ES-I3 (cell line): ENCODE measurements around the gene NMU.
"Not testable (repeated sequence)": the region's sequence is repeated elsewhere in the genome, so short reads cannot be mapped to it uniquely, and the experiment has no call there.

Experiments
- H3K36me3 ChIP-seq: 2 replicates; pipeline ENCODE4 v1.6.1; 2013; ENCODE audit warnings: mild to moderate bottlenecking, low read length, control low read depth, moderate library complexity; ENCODE audit not compliant: insufficient read depth
- H3K4me1 ChIP-seq: 2 replicates; pipeline ENCODE4 v1.6.1; 2013; ENCODE audit warnings: mild to moderate bottlenecking, control low read depth, low read length; ENCODE audit not compliant: insufficient read depth
- H3K9ac ChIP-seq: 2 replicates; pipeline ENCODE4 v1.6.1; 2013; ENCODE audit warnings: low read depth, mild to moderate bottlenecking, low read length, moderate library complexity
- H3K9me3 ChIP-seq: 2 replicates; pipeline ENCODE4 v1.6.1; 2013; ENCODE audit warnings: mild to moderate bottlenecking, low read length, moderate library complexity; ENCODE audit not compliant: control insufficient read depth, insufficient read depth

Gene NMU

DNA sequence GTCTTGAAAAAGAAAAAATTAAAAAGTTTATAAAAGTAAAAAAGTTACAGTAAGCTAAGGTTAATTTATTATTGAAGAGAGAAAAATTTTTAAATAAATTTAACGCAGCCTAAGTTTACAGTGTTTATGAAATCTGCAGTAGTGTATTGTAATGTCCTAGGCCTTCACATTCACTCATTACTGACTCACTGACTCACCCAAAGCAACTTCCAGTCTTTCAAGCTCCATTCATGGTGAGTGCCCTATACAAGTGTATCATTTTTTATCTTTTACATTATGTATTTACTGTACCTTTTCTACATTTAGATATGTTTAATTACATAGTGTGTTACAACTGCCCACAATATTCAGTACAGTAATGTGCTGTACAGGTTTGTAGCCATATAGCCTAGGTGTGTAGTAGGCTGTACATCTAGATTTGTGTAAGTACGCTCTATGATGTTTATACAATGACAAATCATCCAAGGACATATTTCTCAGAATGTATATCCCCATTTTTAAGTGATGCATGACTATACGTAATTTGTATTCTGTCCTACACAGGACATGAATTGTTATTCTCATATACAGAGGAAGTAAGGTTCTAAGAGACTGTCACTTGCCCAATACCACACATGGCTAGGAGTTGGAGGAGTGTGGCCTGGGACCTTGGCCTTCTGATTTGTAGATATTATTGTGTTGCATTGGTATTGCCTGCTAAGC, 24.6 kb downstream of the NMU start:
- H3K36me3 ChIP-seq, result no peaks in the 10 kb centered on the region
- H3K9me3 ChIP-seq, result no peaks in the 10 kb centered on the region
- no peak overlapping the region for H3K9ac ChIP-seq
- H3K4me1 ChIP-seq, result peaks cover 7% of the 10 kb centered on the region; the same call in 1 of the 2 replicates

DNA sequence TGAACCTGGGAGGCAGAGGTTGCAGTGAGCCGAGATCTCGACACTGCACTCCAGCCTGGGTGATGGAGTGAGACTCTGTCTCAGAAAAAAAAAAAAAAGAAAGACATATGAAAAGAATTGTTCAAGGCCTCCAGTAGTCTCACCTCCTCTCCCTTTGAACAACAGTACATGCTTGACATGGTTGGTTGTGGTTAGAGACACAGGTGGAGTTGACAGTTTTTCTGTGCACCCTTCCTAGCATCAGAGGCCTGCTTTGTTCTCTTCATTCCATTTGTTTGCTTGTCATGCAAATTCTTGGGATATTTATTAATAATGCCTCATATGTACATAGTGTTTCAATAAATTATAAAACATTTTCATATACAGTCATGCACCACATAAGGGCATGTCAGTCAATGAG, 25.7 kb downstream of the NMU start:
- Histone ChIP-seq H3K9me3 (no peaks in the 10 kb centered on the region), H3K36me3 (no peaks in the 10 kb centered on the region), H3K4me1 (peaks cover 7% of the 10 kb centered on the region; the same call in 1 of the 2 replicates), H3K9ac (no peak overlapping the region)

DNA sequence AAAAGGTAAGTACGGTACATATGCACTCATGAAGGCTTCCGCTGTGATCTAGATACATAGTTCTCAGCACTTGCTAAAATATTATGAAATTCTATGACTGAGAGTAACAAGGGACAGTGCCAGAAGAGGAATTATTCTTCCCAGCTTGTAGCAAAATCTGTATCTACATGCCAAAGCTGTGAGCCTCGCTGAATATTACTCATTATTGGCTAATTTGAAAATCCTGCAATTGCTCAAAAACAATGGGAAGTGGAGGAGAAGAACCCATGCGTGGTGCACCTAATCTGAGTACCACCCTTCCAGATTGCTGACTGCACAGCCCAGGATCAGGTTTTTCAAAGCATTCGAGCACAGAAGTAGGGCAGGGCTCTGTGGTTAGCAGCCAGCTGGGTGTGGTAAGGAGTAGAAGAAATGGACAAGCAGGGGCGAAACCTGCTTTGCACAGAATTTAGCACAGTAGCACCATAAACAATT, 26.7 kb downstream of the NMU start:
- Histone ChIP-seq H3K36me3 (no peaks in the 10 kb centered on the region), H3K9ac (no peak overlapping the region), H3K4me1 (peaks cover 7% of the 10 kb centered on the region; the same call in 1 of the 2 replicates), H3K9me3 (no peaks in the 10 kb centered on the region)

DNA sequence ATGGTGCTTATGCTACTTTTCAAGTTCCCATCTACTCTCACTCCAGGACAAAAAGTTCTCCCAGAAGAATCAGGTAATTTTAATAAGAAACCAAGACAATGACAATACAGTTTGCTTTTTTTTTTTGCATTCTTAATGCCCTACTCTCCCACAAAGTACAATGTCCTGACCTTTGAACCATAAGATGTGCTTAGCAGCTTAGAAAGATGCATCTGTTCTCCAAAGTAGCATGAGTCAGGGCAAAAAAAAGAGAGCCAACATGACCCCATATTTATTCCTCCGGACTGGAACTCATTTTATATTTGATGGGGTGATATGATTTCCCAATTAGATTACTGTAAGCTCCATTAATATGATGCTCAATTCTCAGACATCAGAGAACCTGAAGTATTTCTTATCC, 27.5 kb downstream of the NMU start:
- Histone ChIP-seq H3K9me3 (no peaks in the 10 kb centered on the region), H3K4me1 (peaks cover 7% of the 10 kb centered on the region; the same call in 1 of the 2 replicates), H3K36me3 (no peaks in the 10 kb centered on the region), H3K9ac (no peak overlapping the region)

DNA sequence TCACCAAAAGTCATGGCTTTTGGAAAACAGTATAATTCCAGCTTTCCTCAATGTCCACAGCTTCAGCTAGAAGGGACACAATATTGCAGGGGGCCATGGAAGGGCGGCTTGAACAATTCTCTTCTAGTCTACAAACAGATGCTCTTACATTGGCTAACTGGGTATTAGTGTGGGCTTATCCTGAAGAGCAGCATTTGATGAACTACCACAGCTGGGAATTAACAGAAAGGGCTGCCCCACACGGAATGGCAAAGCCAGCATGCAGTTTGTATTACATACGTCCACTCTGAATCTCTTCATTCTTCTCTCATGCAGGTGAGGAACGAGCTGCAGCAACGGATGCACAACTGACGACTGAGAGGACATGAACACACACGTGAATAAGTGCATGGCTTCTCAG, 31.1 kb downstream of the NMU start:
- Histone ChIP-seq H3K9me3 (no peaks in the 10 kb centered on the region), H3K9ac (no peak overlapping the region), H3K4me1 (peaks cover 7% of the 10 kb centered on the region; the same call in 1 of the 2 replicates), H3K36me3 (no peaks in the 10 kb centered on the region)

DNA sequence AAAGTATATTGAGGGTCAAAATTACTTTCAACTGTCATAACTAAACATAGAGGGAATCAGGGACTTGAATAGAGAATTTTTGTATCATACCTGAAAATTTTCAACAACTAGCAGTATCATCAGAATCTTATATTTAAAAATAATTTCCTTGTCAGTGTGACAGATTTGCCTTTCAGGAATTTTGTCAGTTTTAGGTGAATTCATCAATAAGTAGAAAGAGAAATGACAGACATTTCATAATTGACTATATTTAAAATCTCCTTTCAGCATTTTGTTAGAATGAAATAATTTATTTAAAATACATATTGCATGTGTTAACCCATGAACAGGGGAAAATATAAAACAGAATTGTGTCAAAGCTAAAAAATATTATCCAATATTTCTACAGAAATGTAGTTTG, 35.5 kb downstream of the NMU start:
- H3K9ac ChIP-seq, result no peak overlapping the region
- H3K36me3 ChIP-seq, result no peaks in the 10 kb centered on the region
- no peaks in the 10 kb centered on the region for H3K4me1 ChIP-seq
- no peaks in the 10 kb centered on the region for H3K9me3 ChIP-seq

DNA sequence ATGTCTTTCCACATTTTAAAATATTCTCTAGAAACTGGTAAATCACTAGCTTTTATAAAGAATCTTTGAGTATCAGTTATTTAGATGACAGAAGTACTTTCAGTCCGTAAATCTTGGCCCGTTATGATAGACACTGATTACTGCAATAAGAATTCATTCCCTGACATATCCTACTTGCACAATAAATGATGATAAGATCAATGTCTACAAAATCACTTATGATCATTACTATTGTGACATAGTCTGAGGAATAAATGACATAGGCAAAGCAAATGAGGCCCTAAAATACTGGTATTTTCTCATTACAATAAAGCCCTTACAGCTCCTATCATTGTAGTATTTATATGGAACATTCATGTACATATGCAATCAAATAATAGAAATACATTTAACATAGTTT, 37.5 kb downstream of the NMU start:
- no peaks in the 10 kb centered on the region for H3K9me3 ChIP-seq
- no peaks in the 10 kb centered on the region for H3K4me1 ChIP-seq
- H3K9ac ChIP-seq, result no peak overlapping the region
- H3K36me3 ChIP-seq, result no peaks in the 10 kb centered on the region

DNA sequence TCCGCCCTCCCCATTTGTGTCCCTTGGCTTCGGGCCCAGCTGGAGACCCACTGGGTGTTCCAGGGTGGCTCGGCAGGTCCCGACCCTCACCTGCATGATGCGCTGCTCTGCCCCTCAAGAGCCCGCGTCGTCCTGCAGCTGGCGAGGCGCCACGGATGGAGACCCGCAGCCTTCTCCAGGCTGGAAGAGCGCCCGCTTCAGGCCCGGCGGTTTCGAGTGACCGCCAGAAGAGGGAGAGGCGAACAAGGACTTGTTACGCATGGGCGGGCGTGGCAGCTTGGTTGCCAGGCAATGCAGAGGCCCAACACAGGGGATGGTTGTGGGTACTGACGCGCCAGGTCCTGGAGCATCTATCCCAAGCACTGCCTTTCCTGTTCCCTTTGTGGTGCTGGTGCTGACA, 44.1 kb downstream of the NMU start, which contains the start of gene PDCL2:
PDCL2 (minus strand) TSS at position 232 of the 400 bp plus-strand sequence; CDS start at position 96, 136 bp downstream.
- peaks cover 4% of the 10 kb centered on the region; the same call in 1 of the 2 replicates for H3K9me3 ChIP-seq
- no peak within 1 kb of the TSS for H3K9ac ChIP-seq
- H3K4me1 ChIP-seq, result no peaks in the 10 kb centered on the region; the same call in 1 of the 2 replicates
- no peaks in the 10 kb centered on the region for H3K36me3 ChIP-seq

DNA sequence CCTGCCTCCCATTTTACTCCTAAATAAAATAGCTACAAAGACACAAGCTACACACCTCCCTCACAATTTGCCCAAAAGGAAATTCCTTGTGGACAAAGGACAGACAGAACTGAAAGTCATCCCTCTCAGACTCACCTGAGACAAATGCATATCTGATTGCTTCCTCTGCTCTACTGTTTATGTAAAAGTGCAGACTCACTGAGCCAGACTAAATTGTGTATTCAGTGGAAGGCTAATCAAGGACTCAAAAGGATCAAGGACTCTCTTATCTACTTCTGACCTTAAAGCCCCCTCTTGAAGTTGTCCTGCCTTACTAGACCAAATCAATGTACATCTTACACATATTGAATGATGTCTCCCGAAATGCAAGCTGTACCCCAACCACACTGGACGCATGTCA, 47.9 kb downstream of the NMU start:
- H3K9ac ChIP-seq, result no peak overlapping the region
- no peaks in the 10 kb centered on the region; the same call in 1 of the 2 replicates for H3K4me1 ChIP-seq
- no peaks in the 10 kb centered on the region for H3K36me3 ChIP-seq
- peaks cover 8% of the 10 kb centered on the region; the same call in 1 of the 2 replicates for H3K9me3 ChIP-seq

DNA sequence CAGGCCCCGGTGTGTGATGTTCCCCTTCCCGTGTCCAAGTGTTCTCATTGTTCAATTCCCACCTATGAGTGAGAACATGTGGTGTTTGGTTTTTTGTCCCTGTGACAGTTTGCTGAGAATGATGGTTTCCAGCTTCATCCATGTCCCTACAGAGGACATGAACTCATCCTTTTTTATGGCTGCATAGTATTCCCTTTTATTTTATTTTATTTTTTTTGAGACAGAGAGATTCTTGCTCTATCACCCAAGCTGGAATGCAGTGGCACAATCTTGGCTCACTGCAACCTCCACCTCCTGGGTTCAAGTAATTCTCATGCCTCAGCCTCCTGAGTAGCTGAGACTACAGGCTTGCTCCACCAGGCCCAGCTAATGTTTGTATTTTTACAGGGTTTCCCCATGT, 53.3 kb downstream of the NMU start:
- H3K9ac ChIP-seq, H3K4me1 ChIP-seq, H3K36me3 ChIP-seq, H3K9me3 ChIP-seq: not testable (repeated sequence)

DNA sequence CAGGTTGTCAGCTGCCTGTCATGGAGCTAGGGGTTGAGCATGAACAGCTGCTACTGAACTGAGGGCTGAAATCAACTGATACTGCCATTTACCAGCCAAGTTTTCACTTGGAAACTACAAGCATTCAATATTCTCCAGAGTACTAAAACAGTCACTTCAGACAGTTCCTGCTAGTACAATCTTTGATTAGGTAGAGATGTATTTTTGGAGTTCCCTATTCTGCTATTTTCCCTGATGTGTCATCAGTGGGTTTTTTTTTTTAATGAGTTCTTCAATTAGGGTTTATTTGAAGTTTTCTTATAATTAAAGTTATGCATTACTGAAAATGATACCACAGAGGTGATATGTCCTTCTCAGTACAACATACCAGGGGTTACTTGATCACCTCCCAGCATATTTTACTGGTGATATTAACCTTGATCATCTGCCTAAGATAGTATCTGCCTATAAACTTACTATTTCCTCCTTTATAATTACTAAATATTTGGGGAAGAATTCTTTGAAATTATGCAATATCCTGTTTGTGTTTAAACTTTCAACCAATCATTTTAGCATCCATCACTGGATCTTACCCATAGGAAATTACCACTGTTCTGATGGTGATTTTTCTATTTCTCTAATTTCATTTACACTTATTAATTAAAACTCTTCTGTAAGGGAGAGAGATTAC, 57.6 kb downstream of the NMU start:
- Histone ChIP-seq H3K4me1 (no peaks in the 10 kb centered on the region), H3K9ac (no peak overlapping the region), H3K9me3 (peaks cover 10% of the 10 kb centered on the region), H3K36me3 (no peaks in the 10 kb centered on the region)

DNA sequence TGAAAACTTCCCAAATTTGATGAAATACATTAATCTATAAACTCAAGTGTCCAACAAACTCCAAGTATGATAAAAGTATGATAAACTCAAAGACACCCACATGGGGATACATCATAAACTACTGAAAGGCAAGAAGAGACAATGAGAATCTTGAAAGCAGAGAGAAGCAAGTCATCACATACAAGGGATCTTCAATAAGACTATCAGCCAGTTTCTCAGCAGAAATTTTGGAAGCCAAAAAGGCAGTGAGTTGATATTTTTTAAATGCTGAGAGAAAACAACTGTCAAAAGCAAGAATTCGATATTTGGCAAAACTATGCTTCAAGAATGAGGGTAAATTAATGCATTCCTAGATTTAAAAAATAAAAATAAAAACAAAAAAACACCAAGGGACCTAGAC, 60.6 kb downstream of the NMU start:
- no peak overlapping the region for H3K9ac ChIP-seq
- no peaks in the 10 kb centered on the region for H3K36me3 ChIP-seq
- H3K9me3 ChIP-seq, result peaks cover 9% of the 10 kb centered on the region
- no peaks in the 10 kb centered on the region for H3K4me1 ChIP-seq

DNA sequence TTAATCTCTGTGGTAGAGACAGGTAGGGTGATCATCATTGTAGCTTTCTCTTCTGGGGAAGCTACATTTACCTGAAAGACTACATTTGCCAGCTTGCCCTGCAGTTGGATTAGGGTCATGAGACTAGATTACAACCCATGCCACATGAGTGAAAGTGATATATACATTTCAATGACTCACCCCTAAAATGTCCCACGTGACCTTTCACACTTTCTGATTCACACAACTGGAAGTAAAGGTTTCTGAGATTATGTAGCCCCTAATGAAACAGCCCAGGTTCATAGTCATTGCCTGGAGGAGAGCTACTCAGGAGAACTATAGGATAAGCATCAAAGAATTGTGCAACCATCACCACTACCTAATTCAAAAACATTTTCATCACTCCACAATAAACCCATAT, 61.8 kb downstream of the NMU start:
- H3K4me1 ChIP-seq, result no peaks in the 10 kb centered on the region
- H3K9ac ChIP-seq, result no peak overlapping the region
- no peaks in the 10 kb centered on the region for H3K36me3 ChIP-seq
- peaks cover 9% of the 10 kb centered on the region for H3K9me3 ChIP-seq

DNA sequence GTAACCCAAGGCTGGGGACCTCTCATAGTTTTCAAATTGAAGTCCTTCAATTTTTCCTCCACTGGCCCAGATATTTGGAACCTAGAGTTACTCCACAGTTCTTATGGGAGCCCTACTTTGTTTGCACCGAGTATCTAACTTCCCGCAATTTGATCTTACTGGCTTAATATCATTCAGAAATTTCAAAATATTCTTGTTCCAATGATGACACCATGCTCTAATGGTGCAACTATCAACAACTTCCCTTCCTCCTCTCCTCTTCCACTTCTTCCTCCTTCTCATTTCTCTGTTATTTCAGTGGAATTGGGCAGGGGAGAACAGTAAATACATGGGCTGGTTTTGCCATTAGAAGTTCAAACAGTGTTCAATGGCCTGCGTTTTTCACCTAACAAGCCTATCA, 64.3 kb downstream of the NMU start:
- Histone ChIP-seq H3K9me3 (no peaks in the 10 kb centered on the region; the same call in none of the 2 replicates), H3K4me1 (no peaks in the 10 kb centered on the region), H3K9ac (no peak overlapping the region), H3K36me3 (no peaks in the 10 kb centered on the region)
